ENCODE measurements around the gene KATNA1. TPM values are rescaled to one million over a fixed set of nuclear protein-coding genes. Genes with fewer than 3 reads are reported as not detected.

Gene KATNA1
- total RNA-seq, 5 donors from 2014 or later (not counting 1 experiment from before 2014, with no cell fraction given) = 15.2 to 18.2 (median 15.9) TPM

GRCh38 chr6:149559389-149559788 is 89.1 kb downstream of the KATNA1 start:
- H3K27me3 Mint-ChIP-seq = peaks cover 6 to 13% of the 10 kb centered on the region in 2 donors
- no peak overlapping the region for H3K4me3 ChIP-seq (ENCODE audit: control insufficient read depth in 1 of 2, extremely low read depth in 1 of 2, low read length in 1 of 2)
- CTCF ChIA-PET = no interaction called here

GRCh38 chr6:149558029-149558428 is 90.5 kb downstream of the KATNA1 start:
- H3K27ac Mint-ChIP-seq = no peak overlapping the region
- Histone ChIP-seq H3K27me3 (replicated peaks in 1 of 2; ENCODE audit: control insufficient read depth in 2 of 2, extremely low read depth in 1 of 2, insufficient read depth in 2 of 2, low read length in 1 of 2) (peaks cover 3 to 7% of the 10 kb centered on the region in 2 experiments), H3K9me3 (no peaks in the 10 kb centered on the region), H3K4me3 (ENCODE audit: control insufficient read depth in 1 of 2, extremely low read depth in 1 of 2, low read length in 1 of 2) (no peak overlapping the region), H3K36me3 (ENCODE audit: control insufficient read depth in 2 of 2, extremely low read depth in 1 of 2, insufficient read depth in 1 of 2, low read length in 1 of 2) (no peaks in the 10 kb centered on the region), H3K27ac (ENCODE audit: low read length) (no peak overlapping the region), H3K4me1 (ENCODE audit: control insufficient read depth in 1 of 2, extremely low read depth in 1 of 2, insufficient read depth in 2 of 2, low read length in 2 of 2) (no peaks in the 10 kb centered on the region)
- peaks cover 6 to 19% of the 10 kb centered on the region in 2 donors for H3K27me3 Mint-ChIP-seq
- ATAC-seq (replicated peaks in 1 of 4) (no peak), DNase-seq (no peak)
- H3K9me3 Mint-ChIP-seq = no peaks in the 10 kb centered on the region
- H3K4me3 Mint-ChIP-seq = no peak overlapping the region
- POLR2A ChIA-PET = no interaction called here
- H3K36me3 Mint-ChIP-seq = no peaks in the 10 kb centered on the region
- CTCF ChIA-PET = no interaction called here
- H3K4me1 Mint-ChIP-seq = no peaks in the 10 kb centered on the region

More at GRCh38 chr6:149559389-149559788, 89.1 kb downstream of the KATNA1 start:
- Histone ChIP-seq H3K4me1 (ENCODE audit: control insufficient read depth in 1 of 2, extremely low read depth in 1 of 2, insufficient read depth in 2 of 2, low read length in 2 of 2) (no peaks in the 10 kb centered on the region), H3K27me3 (replicated peaks in 1 of 2; ENCODE audit: control insufficient read depth in 2 of 2, extremely low read depth in 1 of 2, insufficient read depth in 2 of 2, low read length in 1 of 2) (peaks cover 3 to 4% of the 10 kb centered on the region in 2 experiments), H3K27ac (ENCODE audit: low read length) (no peak overlapping the region), H3K9me3 (no peaks in the 10 kb centered on the region), H3K36me3 (ENCODE audit: control insufficient read depth in 2 of 2, extremely low read depth in 1 of 2, insufficient read depth in 1 of 2, low read length in 1 of 2) (no peaks in the 10 kb centered on the region)
- POLR2A ChIA-PET = interaction anchor here in 1 of 2 donors (0.6 kb wide), 1 partner anchor 102 kb away, joined by 3 read pairs; no protein-coding TSS in a partner anchor
- DNase-seq = no peak
- WGBS (ENCODE audit: insufficient coverage) = 84% methylated on average over 2 of the region's 2 CpGs
- H3K4me1 Mint-ChIP-seq = no peaks in the 10 kb centered on the region
- no peak for ATAC-seq (replicated peaks in 1 of 4)
- H3K36me3 Mint-ChIP-seq = no peaks in the 10 kb centered on the region
- H3K27ac Mint-ChIP-seq = no peak overlapping the region
- no peaks in the 10 kb centered on the region for H3K9me3 Mint-ChIP-seq
- H3K4me3 Mint-ChIP-seq = no peak overlapping the region

DNA sequence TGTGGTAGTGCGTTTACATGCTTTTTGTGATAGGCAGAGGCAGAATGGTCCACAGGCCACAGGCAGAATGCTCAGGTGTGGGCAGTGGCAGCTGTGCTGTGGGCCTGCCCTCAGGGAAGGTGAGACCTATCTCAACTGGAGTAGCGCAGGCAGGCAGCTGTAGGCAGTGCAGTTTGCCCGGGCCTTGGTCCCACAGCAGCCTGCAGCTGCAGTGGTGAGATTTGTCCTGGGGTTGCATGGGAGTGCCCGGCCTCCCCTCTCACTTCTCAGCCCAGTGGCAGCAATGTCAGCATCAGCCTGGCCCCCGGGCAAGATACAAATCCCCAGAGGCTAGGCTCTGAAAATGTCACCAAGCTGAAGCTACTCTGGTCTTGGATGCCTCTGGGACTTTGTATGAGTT is 96.6 kb downstream of the KATNA1 start:
- no peaks in the 10 kb centered on the region for H3K9me3 ChIP-seq
- Mint-ChIP-seq H3K27me3 (peaks cover 1 to 33% of the 10 kb centered on the region in 2 donors), H3K4me3 (no peak overlapping the region), H3K9me3 (no peaks in the 10 kb centered on the region), H3K27ac (no peak overlapping the region), H3K4me1 (peaks cover 2 to 5% (median 5%) of the 10 kb centered on the region in 3 donors), H3K36me3 (no peaks in the 10 kb centered on the region)
- H3K27me3 ChIP-seq (replicated peaks in 1 of 2; ENCODE audit: control insufficient read depth in 2 of 2, extremely low read depth in 1 of 2, insufficient read depth in 2 of 2, low read length in 1 of 2) = peaks cover 0 to 16% of the 10 kb centered on the region in 2 experiments
- no peak for ATAC-seq (replicated peaks in 1 of 4)
- DNase-seq = no peak
- H3K4me1 ChIP-seq (ENCODE audit: control insufficient read depth in 1 of 2, extremely low read depth in 1 of 2, insufficient read depth in 2 of 2, low read length in 2 of 2) = peaks cover 0 to under 1% of the 10 kb centered on the region in 2 experiments
- WGBS (ENCODE audit: insufficient coverage) = 80% methylated on average over 4 of the region's 5 CpGs
- no peak overlapping the region for H3K4me3 ChIP-seq (ENCODE audit: control insufficient read depth in 1 of 2, extremely low read depth in 1 of 2, low read length in 1 of 2)
- no peaks in the 10 kb centered on the region for H3K36me3 ChIP-seq (ENCODE audit: control insufficient read depth in 2 of 2, extremely low read depth in 1 of 2, insufficient read depth in 1 of 2, low read length in 1 of 2)
- ChIA-PET CTCF (interaction anchor here in 1 of 2 donors (1.1 kb wide), 1 partner anchor 28 kb away, joined by 3 read pairs; no protein-coding TSS in a partner anchor), POLR2A (interaction anchor here in 1 of 2 donors (0.6 kb wide), 1 partner anchor 40 kb away, joined by 5 read pairs; no protein-coding TSS in a partner anchor)
- H3K27ac ChIP-seq (ENCODE audit: low read length) = no peak overlapping the region

GRCh38 chr6:149545754-149546471 is 102.6 kb downstream of the KATNA1 start, which contains the start of gene PPIL4:
PPIL4 (minus strand) TSS chr6:149546043; CDS start chr6:149546005, 38 bp downstream.
- H3K36me3 ChIP-seq (ENCODE audit: control insufficient read depth in 2 of 2, extremely low read depth in 1 of 2, insufficient read depth in 1 of 2, low read length in 1 of 2) = peaks cover 0 to 6% of the 10 kb centered on the region in 2 donors
- H3K27ac ChIP-seq (ENCODE audit: low read length) = peak within 1 kb of the TSS; percentile 97
- Mint-ChIP-seq H3K4me3 (peak within 1 kb of the TSS; percentile 89 to 99 (median 98)), H3K4me1 (peaks cover 37 to 45% (median 44%) of the 10 kb centered on the region in 3 donors), H3K9me3 (no peaks in the 10 kb centered on the region), H3K27ac (peak within 1 kb of the TSS; percentile 98), H3K27me3 (peaks cover 0 to 8% of the 10 kb centered on the region in 2 donors), H3K36me3 (peaks cover 7% of the 10 kb centered on the region)
- ATAC-seq (replicated peaks in 1 of 4) = peak; percentile 92 to 96 (median 94)
- under 1% methylated on average over 71 of the region's 71 CpGs for WGBS (ENCODE audit: insufficient coverage)
- CTCF ChIA-PET = interaction anchor here (0.5 to 2.1 kb wide), 13 partner anchors 9 to 509 kb away, joined by 3 to 16 read pairs (median 4); partner anchors contain the start of genes GINM1 (in 1 of the 2) and LATS1 (in 1 of the 2)
- POLR2A ChIA-PET = interaction anchor here (0.5 to 1.7 kb wide), 7 partner anchors 9 to 66 kb away, joined by 3 to 7 read pairs (median 3); no protein-coding TSS in a partner anchor
- peak within 1 kb of the TSS; percentile 71 to 96 for H3K4me3 ChIP-seq (ENCODE audit: control insufficient read depth in 1 of 2, extremely low read depth in 1 of 2, low read length in 1 of 2)
- no peaks in the 10 kb centered on the region for H3K9me3 ChIP-seq
- no peaks in the 10 kb centered on the region for H3K27me3 ChIP-seq (replicated peaks in 1 of 2; ENCODE audit: control insufficient read depth in 2 of 2, extremely low read depth in 1 of 2, insufficient read depth in 2 of 2, low read length in 1 of 2)
- peaks cover 21 to 28% of the 10 kb centered on the region in 2 experiments for H3K4me1 ChIP-seq (ENCODE audit: control insufficient read depth in 1 of 2, extremely low read depth in 1 of 2, insufficient read depth in 2 of 2, low read length in 2 of 2)
- DNase-seq = peak; percentile 87 to 99 (median 95)

DNA sequence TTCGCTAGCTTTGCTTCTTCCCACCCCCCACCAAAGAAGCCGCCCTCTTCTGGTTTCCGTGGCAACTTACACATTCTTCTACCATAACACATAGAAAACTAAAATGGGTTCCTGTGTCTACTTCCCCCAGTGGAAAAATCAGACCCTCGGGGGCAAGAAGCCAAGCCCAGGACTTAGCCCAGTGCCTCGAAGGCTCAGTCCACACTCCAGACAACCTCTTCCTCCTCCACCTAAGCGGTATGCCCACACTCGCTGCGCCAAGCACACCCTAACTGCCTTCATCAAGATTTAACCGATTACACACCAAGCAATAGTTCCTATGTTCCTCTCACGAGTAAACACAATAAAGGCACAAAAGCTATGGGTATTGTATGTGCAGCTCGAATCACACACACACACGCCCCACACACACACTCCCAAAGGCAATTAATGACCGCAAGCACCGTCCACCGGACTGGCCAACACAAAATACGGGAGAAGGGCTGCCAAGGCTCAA is 103.2 kb downstream of the KATNA1 start:
- DNase-seq (peak; percentile 18 to 82 (median 71)), ATAC-seq (replicated peaks in 1 of 4) (peak; percentile 24 to 55 (median 26))
- Histone ChIP-seq H3K36me3 (ENCODE audit: control insufficient read depth in 2 of 2, extremely low read depth in 1 of 2, insufficient read depth in 1 of 2, low read length in 1 of 2) (peaks cover 0 to 10% of the 10 kb centered on the region in 2 donors), H3K27me3 (replicated peaks in 1 of 2; ENCODE audit: control insufficient read depth in 2 of 2, extremely low read depth in 1 of 2, insufficient read depth in 2 of 2, low read length in 1 of 2) (no peaks in the 10 kb centered on the region), H3K4me3 (ENCODE audit: control insufficient read depth in 1 of 2, extremely low read depth in 1 of 2, low read length in 1 of 2) (peak overlapping the region; percentile 71 to 96), H3K9me3 (no peaks in the 10 kb centered on the region), H3K27ac (ENCODE audit: low read length) (peak overlapping the region; percentile 97), H3K4me1 (ENCODE audit: control insufficient read depth in 1 of 2, extremely low read depth in 1 of 2, insufficient read depth in 2 of 2, low read length in 2 of 2) (peaks cover 21 to 28% of the 10 kb centered on the region in 2 experiments)
- peaks cover 0 to 8% of the 10 kb centered on the region in 2 donors for H3K27me3 Mint-ChIP-seq
- CTCF ChIA-PET = interaction anchor here (0.5 to 2.1 kb wide), 12 partner anchors 9 to 213 kb away, joined by 3 to 16 read pairs (median 4); partner anchors contain the start of genes GINM1 (in 1 of the 2) and LATS1 (in 1 of the 2)
- H3K36me3 Mint-ChIP-seq = peaks cover 10% of the 10 kb centered on the region
- POLR2A ChIA-PET = interaction anchor here (0.5 to 1.7 kb wide), 14 partner anchors 8 to 786 kb away, joined by 3 to 13 read pairs (median 4); no protein-coding TSS in a partner anchor
- no peaks in the 10 kb centered on the region for H3K9me3 Mint-ChIP-seq
- H3K4me1 Mint-ChIP-seq = peaks cover 40 to 46% (median 45%) of the 10 kb centered on the region in 3 donors
- peak overlapping the region; percentile 98 for H3K27ac Mint-ChIP-seq
- peak overlapping the region; percentile 89 to 99 (median 98) for H3K4me3 Mint-ChIP-seq
- WGBS (ENCODE audit: insufficient coverage) = under 1% methylated on average over 13 of the region's 16 CpGs
